Germinal center (tissue), 1 donor: ENCODE measurements around the gene RPS3A.
"Not testable (repeated sequence)": the region's sequence is repeated elsewhere in the genome, so short reads cannot be mapped to it uniquely, and the experiment has no call there.

Experiments
- DNase-seq: peaks from one replicate; pipeline ENCODE4 v3.0.0; 2012; ENCODE audit warnings: mixed read lengths, low spot score

Gene RPS3A

GRCh38 chr4:151117371-151117962 lies 18.0 kb downstream of the RPS3A start:
- peak; percentile 76 for DNase-seq

- DNase-seq: no peak
These were observed 30.4 kb downstream of the RPS3A start for GRCh38 chr4:151129796-151130195.

GRCh38 chr4:151133311-151133710 lies 33.9 kb downstream of the RPS3A start:
- DNase-seq: no peak

GRCh38 chr4:151136048-151136447 lies 36.6 kb downstream of the RPS3A start:
- not testable (repeated sequence) for DNase-seq

GRCh38 chr4:151139814-151140213 lies 40.4 kb downstream of the RPS3A start:
- DNase-seq: no peak

GRCh38 chr4:151142758-151143157 lies 43.3 kb downstream of the RPS3A start:
- no peak for DNase-seq

GRCh38 chr4:151143162-151143561 lies 43.7 kb downstream of the RPS3A start:
- no peak for DNase-seq

- no peak for DNase-seq
These were observed 44.4 kb downstream of the RPS3A start for GRCh38 chr4:151143811-151144210.

GRCh38 chr4:151144329-151145072 lies 45.1 kb downstream of the RPS3A start:
- DNase-seq: no peak

- DNase-seq: no peak
These were observed 47.6 kb downstream of the RPS3A start for GRCh38 chr4:151147000-151147399.

GRCh38 chr4:151148261-151148660 lies 48.8 kb downstream of the RPS3A start:
- no peak for DNase-seq

- no peak for DNase-seq
These were observed 51.6 kb downstream of the RPS3A start for GRCh38 chr4:151150821-151151580.

- no peak for DNase-seq
These were observed 52.6 kb downstream of the RPS3A start for GRCh38 chr4:151152028-151152427.

- no peak for DNase-seq
These were observed 54.2 kb downstream of the RPS3A start for GRCh38 chr4:151153585-151153984.
